HepG2 (cell line): ENCODE data around the gene ZNF540. TPM values are rescaled to one million over a fixed set of nuclear protein-coding genes. Genes with fewer than 3 reads are reported as not detected.

ENCODE experiments used
- ASH2L ChIP-seq: fragments of 300-600, 200-600 bp; sonication (generic); IDR thresholded peaks from 2 replicates; pipeline ENCODE4 v1.7.0; 2017; ENCODE audit warnings: low read depth, mild to moderate bottlenecking, moderate library complexity, mixed read lengths, low read length; ENCODE audit not compliant: insufficient read length
- DR1 ChIP-seq: sonication (generic); formaldehyde crosslinking; IDR thresholded peaks from 2 replicates; pipeline ENCODE4 v1.8.0; 2021; ENCODE audit warnings: mild to moderate bottlenecking, missing genetic modification reagents, inconsistent platforms
- MLX ChIP-seq: IDR thresholded peaks from 2 replicates; pipeline ENCODE4 v1.6.1; 2016
- NFYB ChIP-seq: sonication (generic); formaldehyde crosslinking; IDR thresholded peaks from 2 replicates; pipeline ENCODE4 v1.4.0; 2020; ENCODE audit warnings: missing genetic modification reagents
- PAXIP1 ChIP-seq: sonication (generic); formaldehyde crosslinking; conservative IDR thresholded peaks from 2 replicates; pipeline ENCODE4 v1.4.0; 2020; ENCODE audit warnings: mild to moderate bottlenecking, missing genetic modification reagents, moderate library complexity
- PCBP2 ChIP-seq: fragments of 200-400 bp; formaldehyde crosslinking; optimal IDR thresholded peaks from 2 replicates; pipeline ENCODE3; 2018; ENCODE audit warnings: low read length, low read depth; ENCODE audit not compliant: poor library complexity, severe bottlenecking
- PHF21A ChIP-seq: sonication (generic); formaldehyde crosslinking; IDR thresholded peaks from 2 replicates; pipeline ENCODE4 v1.5.0; 2020; ENCODE audit warnings: mild to moderate bottlenecking, missing genetic modification reagents
- RARA ChIP-seq: IDR thresholded peaks from 2 replicates; pipeline ENCODE4 v1.6.1; 2016; ENCODE audit warnings: missing genetic modification reagents, missing compliant biosample characterization
- RXRA ChIP-seq: sonication (generic); formaldehyde crosslinking; IDR thresholded peaks from 2 replicates; pipeline ENCODE4 v1.5.1; 2020; ENCODE audit warnings: missing genetic modification reagents
- SAP130 ChIP-seq: IDR thresholded peaks from 2 replicates; pipeline ENCODE4 v1.6.1; 2016; ENCODE audit warnings: low read depth
- WIZ ChIP-seq: sonication (generic); formaldehyde crosslinking; IDR thresholded peaks from 2 replicates; pipeline ENCODE4 v1.5.1; 2020; ENCODE audit warnings: mild to moderate bottlenecking, missing genetic modification reagents
- ZMYM2 ChIP-seq: sonication (generic); formaldehyde crosslinking; IDR thresholded peaks from 2 replicates; pipeline ENCODE4 v1.8.0; 2022; ENCODE audit warnings: mild to moderate bottlenecking, missing genetic modification reagents
- ZMYM4 ChIP-seq: sonication (generic); formaldehyde crosslinking; IDR thresholded peaks from 2 replicates; pipeline ENCODE4 v1.8.1; 2023; ENCODE audit warnings: mild to moderate bottlenecking, missing genetic modification reagents
- ZNF235 ChIP-seq: sonication (generic); formaldehyde crosslinking; IDR thresholded peaks from 2 replicates; pipeline ENCODE4 v1.8.1; 2023; ENCODE audit warnings: mild to moderate bottlenecking, missing genetic modification reagents, borderline replicate concordance
- ZNF260 ChIP-seq: sonication (generic); formaldehyde crosslinking; IDR thresholded peaks from 2 replicates; pipeline ENCODE4 v1.4.0; 2020; ENCODE audit warnings: missing genetic modification reagents, low read depth, mild to moderate bottlenecking, borderline replicate concordance
- ZNF280B ChIP-seq: sonication (generic); formaldehyde crosslinking; IDR thresholded peaks from 2 replicates; pipeline ENCODE4 v1.5.0; 2020; ENCODE audit warnings: missing genetic modification reagents, mild to moderate bottlenecking, borderline replicate concordance
- ZNF292 ChIP-seq: sonication (generic); formaldehyde crosslinking; IDR thresholded peaks from 2 replicates; pipeline ENCODE4 v1.8.1; 2022; ENCODE audit warnings: mild to moderate bottlenecking, low read depth, missing genetic modification reagents, borderline replicate concordance
- polyA plus RNA-seq, 8 experiments: library from polyadenylated mRNA; depleted of rRNA in 3 of 8; stranded (reverse) in 7 of 8; unstranded in 1 of 8; fragments of >200 nt; fragmentation: Illumina TruSeq in 4 of 8; extraction: Trizol in 4 of 8; gene quantifications; 2 replicates each; pipeline versions ENCODE4 v1.2.1 to v1.2.3, GENCODE V29; 2011 to 2016; ENCODE audit warnings: low read depth in 4 of 8, missing spikeins in 1 of 8, mixed read lengths in 1 of 8; ENCODE audit not compliant: insufficient read depth in 1 of 8
- total RNA-seq, 5 experiments: library from RNA; depleted of rRNA; stranded (reverse); fragments of >200 nt; fragmentation: Illumina TruSeq; extraction: Trizol; gene quantifications; 2 replicates each; pipeline ENCODE4 v1.2.3, GENCODE V29; 2016; ENCODE audit warnings: low read depth in 1 of 5
- TF ChIP-seq, protein P1 (sequence below): sonication (generic); formaldehyde crosslinking; IDR thresholded peaks from 2 replicates; pipeline ENCODE4 v1.5.0; 2020; ENCODE audit warnings: mild to moderate bottlenecking, missing genetic modification reagents
- TF ChIP-seq, protein P2 (sequence below): IDR thresholded peaks from 2 replicates; pipeline ENCODE4 v1.6.1; 2016; ENCODE audit warnings: low read depth, borderline replicate concordance

The ZNF540 gene
- total and polyA plus RNA-seq, 2 of the 13 experiments (the other 11 are each of a cell fraction or from before 2014, with no cell fraction given) = 0.21 to 0.40 TPM

- TF ChIP-seq MLX (CRISPR knock-in tag) = no peak
- TF ChIP-seq, protein P1, sequence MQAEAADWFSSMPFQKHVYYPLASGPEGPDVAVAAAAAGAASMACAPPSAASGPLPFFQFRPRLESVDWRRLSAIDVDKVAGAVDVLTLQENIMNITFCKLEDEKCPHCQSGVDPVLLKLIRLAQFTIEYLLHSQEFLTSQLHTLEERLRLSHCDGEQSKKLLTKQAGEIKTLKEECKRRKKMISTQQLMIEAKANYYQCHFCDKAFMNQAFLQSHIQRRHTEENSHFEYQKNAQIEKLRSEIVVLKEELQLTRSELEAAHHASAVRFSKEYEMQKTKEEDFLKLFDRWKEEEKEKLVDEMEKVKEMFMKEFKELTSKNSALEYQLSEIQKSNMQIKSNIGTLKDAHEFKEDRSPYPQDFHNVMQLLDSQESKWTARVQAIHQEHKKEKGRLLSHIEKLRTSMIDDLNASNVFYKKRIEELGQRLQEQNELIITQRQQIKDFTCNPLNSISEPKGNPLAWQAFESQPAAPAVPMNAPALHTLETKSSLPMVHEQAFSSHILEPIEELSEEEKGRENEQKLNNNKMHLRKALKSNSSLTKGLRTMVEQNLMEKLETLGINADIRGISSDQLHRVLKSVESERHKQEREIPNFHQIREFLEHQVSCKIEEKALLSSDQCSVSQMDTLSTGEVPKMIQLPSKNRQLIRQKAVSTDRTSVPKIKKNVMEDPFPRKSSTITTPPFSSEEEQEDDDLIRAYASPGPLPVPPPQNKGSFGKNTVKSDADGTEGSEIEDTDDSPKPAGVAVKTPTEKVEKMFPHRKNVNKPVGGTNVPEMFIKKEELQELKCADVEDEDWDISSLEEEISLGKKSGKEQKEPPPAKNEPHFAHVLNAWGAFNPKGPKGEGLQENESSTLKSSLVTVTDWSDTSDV (CRISPR knock-in tag) = peak; percentile 39; the same call in 1 of the 2 replicates
- TF ChIP-seq ZNF280B = peak; percentile 57; the same call in 1 of the 2 replicates
- 0 out of 2 replicates have a peak, but pooled peaks have one; percentile 51 for TF ChIP-seq PHF21A (CRISPR knock-in tag)
- TF ChIP-seq NFYB = no peak
- TF ChIP-seq RARA (CRISPR knock-in tag) = no peak
- TF ChIP-seq ZMYM2 (CRISPR knock-in tag) = 0 out of 2 replicates have a peak, but pooled peaks have one; percentile 64
- peak; percentile 35; the same call in 1 of the 2 replicates for TF ChIP-seq DR1 (CRISPR knock-in tag)
- TF ChIP-seq WIZ (CRISPR knock-in tag) = peak; percentile 82; the same call in 1 of the 2 replicates
- peak; percentile 82 for TF ChIP-seq ZNF292 (CRISPR knock-in tag)
- 0 out of 2 replicates have a peak, but pooled peaks have one; percentile 14 for TF ChIP-seq RXRA (CRISPR knock-in tag)
- TF ChIP-seq, protein P2, sequence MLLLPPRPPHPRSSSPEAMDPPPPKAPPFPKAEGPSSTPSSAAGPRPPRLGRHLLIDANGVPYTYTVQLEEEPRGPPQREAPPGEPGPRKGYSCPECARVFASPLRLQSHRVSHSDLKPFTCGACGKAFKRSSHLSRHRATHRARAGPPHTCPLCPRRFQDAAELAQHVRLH (CRISPR knock-in tag) = 0 out of 2 replicates have a peak, but pooled peaks have one; percentile 22
- TF ChIP-seq PAXIP1 (CRISPR knock-in tag) = no peak
- TF ChIP-seq ASH2L = peak; percentile 54
- peak; percentile 61 for TF ChIP-seq ZMYM4 (CRISPR knock-in tag)
- 0 out of 2 replicates have a peak, but pooled peaks have one; percentile 6 for TF ChIP-seq SAP130 (CRISPR knock-in tag)
- no peak for TF ChIP-seq ZNF260 (CRISPR knock-in tag)
- TF ChIP-seq ZNF235 (CRISPR knock-in tag) = peak; percentile 35; the same call in 1 of the 2 replicates
- no peak for TF ChIP-seq PCBP2
Measured at GRCh38 chr19:37654629-37655300, 60.1 kb downstream of the ZNF540 start (continued).
